OCI-LY3 (cell line): ENCODE results near the gene LHFPL6.

Experiments
- EZH2phosphoT487 ChIP-seq: fragments of 200-600 bp; shearing (Covaris generic); IDR thresholded peaks from 2 replicates; pipeline ENCODE4 v1.6.1; 2018; ENCODE audit warnings: antibody characterized with exemption, mixed run types, low read depth
- TF ChIP-seq, protein P1 (sequence below): fragments of 200-600, 300-600 bp; sonication (generic); IDR thresholded peaks from 2 replicates; pipeline ENCODE4 v1.5.1; 2014; ENCODE audit warnings: antibody characterized with exemption, low read length, low read depth

DNA sequence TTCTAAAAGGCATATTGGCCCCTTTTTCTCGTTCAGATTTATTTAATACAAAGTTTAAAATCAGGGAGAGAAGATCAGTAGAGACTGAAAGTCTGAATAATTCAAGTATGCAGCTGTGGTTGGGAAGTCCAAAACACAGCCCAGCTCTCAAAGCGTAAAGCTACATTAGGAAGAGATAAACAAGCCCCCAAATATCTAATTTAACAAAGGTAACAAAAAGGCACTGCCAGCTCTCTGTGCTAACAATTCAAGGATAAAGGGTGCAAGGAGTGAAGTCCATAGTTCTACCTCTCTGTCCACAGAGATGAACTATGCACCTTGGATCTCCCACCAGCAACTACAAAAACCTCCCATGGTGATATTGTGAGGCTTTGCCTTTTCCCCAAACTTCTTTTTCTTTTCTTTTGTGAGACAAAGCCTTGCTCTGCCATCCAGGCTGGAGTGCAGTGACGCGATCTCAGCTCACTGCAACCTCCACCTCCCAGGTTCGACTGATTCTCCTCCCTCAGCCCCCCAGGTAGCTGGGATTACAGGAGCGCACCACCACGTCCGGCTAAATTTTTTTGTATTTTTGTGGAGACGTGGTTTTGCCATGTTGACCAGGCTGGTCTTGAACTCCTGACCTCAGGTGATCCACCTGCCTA, 104.4 kb downstream of the LHFPL6 start:
- TF ChIP-seq, protein P1, sequence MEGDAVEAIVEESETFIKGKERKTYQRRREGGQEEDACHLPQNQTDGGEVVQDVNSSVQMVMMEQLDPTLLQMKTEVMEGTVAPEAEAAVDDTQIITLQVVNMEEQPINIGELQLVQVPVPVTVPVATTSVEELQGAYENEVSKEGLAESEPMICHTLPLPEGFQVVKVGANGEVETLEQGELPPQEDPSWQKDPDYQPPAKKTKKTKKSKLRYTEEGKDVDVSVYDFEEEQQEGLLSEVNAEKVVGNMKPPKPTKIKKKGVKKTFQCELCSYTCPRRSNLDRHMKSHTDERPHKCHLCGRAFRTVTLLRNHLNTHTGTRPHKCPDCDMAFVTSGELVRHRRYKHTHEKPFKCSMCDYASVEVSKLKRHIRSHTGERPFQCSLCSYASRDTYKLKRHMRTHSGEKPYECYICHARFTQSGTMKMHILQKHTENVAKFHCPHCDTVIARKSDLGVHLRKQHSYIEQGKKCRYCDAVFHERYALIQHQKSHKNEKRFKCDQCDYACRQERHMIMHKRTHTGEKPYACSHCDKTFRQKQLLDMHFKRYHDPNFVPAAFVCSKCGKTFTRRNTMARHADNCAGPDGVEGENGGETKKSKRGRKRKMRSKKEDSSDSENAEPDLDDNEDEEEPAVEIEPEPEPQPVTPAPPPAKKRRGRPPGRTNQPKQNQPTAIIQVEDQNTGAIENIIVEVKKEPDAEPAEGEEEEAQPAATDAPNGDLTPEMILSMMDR: no peak
- no peak for TF ChIP-seq EZH2phosphoT487
